Kidney glomerular epithelial cell (primary cell): Measurements from ENCODE around the gene RPL21.
"Not testable (repeated sequence)": the region's sequence is repeated elsewhere in the genome, so short reads cannot be mapped to it uniquely, and the experiment has no call there.

Experiments
- DNase-seq: peaks from one replicate; lab custom pipeline; 2025; lab: John Stamatoyannopoulos, UW

Gene RPL21

DNA sequence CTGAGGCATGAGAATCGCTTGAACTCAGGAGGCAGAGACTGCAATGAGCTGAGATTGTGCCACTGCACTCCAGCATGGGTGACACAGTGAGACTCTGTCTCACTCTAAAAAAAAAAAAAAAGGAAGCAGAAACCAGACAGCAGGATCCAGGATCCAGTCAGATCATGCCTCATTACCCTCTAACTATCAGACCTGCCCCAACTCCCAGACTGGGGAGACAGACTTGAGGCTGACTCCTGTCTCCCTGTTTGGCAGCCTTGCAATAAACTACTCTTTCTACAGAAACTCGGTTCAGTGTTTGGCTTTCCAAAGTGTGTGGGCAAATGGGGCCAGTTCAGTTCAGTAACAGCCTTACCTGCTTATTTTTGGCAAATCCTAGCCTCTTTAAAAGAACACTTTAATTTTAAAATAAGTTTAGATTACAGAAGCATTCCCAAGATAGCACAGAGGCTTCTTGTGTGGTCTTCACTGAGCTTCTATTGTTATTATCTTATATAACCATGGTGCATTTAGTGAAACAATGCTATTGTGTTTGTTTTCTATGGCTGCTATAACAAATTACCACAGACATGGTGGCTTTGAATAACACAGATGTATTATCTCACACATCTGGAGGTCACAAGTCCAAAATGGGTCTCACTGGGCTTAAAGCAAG is 37.8 kb downstream of the RPL21 start:
- peak; percentile 62 for DNase-seq

GRCh38 chr13:27290715-27291114 is 39.4 kb downstream of the RPL21 start:
- DNase-seq = no peak

DNA sequence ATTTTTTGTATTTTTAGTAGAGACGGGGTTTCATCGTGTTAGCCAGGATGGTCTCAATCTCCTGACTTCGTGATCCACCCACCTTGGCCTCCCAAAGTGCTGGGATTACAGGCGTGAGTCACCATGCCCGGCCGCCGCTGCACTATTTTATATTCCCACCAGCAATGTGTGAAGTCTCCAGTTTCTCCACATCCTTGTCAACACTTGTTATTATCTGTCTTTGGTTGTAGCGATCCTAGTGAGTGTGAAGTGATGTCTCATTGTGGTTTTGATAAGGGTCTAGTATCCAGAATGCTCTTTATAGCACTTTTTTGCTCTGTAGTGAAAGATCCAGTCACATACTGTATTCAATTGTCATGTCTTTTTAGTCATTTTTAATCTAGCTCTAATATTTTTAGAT is 40.6 kb downstream of the RPL21 start:
- not testable (repeated sequence) for DNase-seq

DNA sequence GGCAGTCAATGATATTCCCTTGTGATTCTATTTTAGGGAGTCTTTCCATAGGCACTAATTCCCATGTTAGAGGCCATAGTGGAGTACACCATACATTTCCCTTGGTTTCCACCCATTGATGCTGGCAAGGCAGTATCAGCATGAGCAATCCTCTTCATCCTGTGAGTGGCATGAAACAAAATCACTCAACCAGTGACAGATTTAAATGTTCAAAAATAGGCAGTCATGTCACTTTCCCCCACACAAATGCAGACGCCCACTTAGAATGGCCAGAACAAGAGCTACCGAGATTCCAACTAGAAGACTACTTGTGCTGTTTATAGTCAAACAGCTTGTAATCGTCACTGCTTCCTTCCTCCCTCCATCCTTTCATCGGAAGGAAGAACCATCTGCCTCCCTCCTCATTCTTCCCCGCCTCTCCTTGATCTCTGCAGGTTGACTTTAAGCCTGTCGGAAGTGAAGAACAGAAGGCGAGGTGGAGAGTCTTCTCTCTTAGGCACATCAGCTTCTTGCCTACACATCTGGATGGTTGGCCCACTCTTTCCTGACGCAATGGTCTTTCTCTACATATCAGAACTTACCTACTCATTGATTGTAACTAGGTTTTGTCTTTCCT is 41.8 kb downstream of the RPL21 start:
- no peak for DNase-seq

DNA sequence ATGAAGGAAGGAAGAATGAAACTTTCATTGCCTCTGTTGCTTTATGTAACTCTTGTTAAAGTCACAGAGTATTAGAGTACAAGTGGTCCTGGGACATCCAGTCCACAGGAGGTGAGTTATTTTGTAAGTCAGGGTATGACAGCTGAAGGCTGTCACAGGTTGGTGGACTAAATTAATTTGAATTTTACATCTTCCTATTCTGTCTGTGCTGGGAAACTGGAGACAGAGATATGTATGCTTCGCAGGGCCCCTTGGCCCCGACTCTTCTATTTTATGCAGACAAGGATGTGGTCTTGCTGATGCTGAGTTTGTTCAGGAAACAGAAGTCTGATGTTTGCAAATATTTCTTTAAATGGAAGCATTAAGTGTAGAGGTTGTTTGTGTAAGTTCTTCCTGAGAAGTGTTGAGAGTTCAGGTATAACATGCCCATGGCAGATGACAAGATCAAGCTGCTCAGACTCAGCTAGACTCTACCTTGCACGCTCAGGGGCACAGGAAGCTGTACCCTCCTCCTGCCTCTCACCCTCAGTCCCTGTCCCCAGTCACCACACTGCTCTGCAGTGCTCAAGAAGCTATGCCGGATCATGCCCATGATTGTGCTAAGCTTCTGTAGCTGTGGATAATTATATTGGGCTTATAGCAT is 42.6 kb downstream of the RPL21 start:
- no peak for DNase-seq

DNA sequence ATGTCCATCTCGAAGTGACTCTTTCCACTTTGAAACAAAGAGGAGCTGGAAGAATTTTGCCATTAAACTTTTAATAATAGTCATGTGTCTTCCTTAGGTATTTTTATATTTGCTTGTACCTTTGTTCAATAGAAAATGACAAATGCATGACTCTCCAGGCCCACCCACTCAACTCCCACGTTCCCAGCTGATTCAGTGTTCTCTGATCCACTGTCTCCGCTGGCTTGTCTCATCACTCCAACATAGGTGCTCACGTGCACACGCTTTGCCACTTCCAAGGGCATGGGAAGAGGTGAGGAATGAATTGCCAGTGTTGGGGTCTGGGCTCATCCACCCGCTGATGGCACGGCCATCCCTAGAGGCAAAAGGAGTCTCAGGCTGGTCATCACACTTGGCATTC is 43.7 kb downstream of the RPL21 start:
- no peak for DNase-seq

GRCh38 chr13:27295660-27296059 is 44.3 kb downstream of the RPL21 start:
- DNase-seq = no peak

GRCh38 chr13:27296496-27296895 is 45.1 kb downstream of the RPL21 start:
- no peak for DNase-seq

DNA sequence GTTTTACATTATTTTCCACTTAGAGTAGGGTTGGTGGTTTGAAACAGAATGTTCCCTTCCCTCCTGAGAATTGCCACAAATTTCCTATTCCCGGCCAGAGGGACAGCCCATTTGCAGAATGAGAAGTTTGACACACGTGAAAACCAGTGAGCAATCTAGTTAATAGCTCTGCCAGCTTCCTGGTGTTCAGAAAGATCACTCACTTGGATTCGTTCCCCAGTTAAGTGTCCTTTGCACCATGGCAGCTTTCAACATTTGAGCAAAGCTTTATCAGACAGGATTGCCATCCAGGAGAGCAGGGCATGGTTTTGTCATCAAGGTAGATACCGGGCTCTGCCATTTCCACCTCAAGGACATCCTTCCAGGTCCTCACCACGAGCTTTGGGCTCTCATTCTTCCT is 47.5 kb downstream of the RPL21 start:
- DNase-seq = no peak

- not testable (repeated sequence) for DNase-seq
Observed at GRCh38 chr13:27300406-27300805, 49.0 kb downstream of the RPL21 start.

GRCh38 chr13:27300941-27301586 is 49.7 kb downstream of the RPL21 start:
- DNase-seq = no peak

GRCh38 chr13:27302643-27303262 is 51.4 kb downstream of the RPL21 start:
- no peak for DNase-seq

DNA sequence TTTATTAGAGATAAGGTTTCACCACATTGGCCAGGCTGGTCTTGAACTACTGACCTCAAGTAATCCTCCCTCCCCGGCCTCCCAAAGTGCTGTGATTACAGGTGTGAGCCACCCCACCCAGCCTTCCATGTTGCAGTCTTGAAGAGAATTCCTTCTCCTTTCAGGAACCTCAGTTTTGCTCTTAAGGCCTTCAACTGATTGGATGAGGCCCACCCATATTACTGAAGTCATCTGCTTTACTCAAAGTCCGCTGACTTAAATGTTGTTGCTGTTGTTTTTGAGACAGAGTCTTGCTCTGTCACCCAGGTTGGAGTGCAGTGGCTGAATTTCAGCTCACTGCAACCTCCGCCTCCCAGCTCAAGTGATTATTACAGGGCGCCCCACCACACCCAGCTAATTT is 52.7 kb downstream of the RPL21 start:
- DNase-seq = no peak

DNA sequence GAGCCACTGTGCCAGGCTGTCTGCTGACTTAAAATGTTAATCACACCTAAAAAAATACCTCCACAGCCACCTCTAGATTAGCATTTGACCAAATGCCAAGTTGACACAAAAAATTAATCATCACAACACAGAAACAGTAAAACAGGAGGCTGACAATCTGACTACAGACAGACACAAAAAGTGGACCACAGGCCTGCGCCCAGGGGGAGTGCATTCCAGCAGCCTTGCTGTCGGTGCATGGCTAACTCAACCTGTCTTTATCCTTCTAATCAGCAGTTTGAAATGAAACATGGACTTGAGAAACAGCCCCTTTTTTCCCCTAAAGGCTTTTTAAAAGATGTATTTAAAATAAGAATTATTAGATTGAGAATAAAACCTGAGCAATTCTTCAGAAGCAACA is 53.3 kb downstream of the RPL21 start:
- no peak for DNase-seq
